ENCODE measurements around the gene RHCG.
A peak's percentile ranks its signal among the peaks of the same experiment; 100 is the strongest.

RHCG gene

GRCh38 chr15:89496155-89497098 is at the start of gene RHCG:
RHCG (minus strand) TSS chr15:89496583; CDS start chr15:89496544, 39 bp downstream.
- peaks cover 22% of the 10 kb centered on the region for H3K27me3 Mint-ChIP-seq
- peaks cover 5% of the 10 kb centered on the region for H3K4me1 Mint-ChIP-seq
- DNase-seq (ENCODE audit: low spot score in 2 of 2) (peak in 1 of 2 donors; percentile 27), ATAC-seq (ENCODE audit: low read depth) (peak; percentile 41)
- H3K9me3 Mint-ChIP-seq, result no peaks in the 10 kb centered on the region
- no peak within 1 kb of the TSS for H3K27ac Mint-ChIP-seq
- H3K4me3 Mint-ChIP-seq, result peak within 1 kb of the TSS; percentile 68
- no peaks in the 10 kb centered on the region for H3K36me3 Mint-ChIP-seq

DNA sequence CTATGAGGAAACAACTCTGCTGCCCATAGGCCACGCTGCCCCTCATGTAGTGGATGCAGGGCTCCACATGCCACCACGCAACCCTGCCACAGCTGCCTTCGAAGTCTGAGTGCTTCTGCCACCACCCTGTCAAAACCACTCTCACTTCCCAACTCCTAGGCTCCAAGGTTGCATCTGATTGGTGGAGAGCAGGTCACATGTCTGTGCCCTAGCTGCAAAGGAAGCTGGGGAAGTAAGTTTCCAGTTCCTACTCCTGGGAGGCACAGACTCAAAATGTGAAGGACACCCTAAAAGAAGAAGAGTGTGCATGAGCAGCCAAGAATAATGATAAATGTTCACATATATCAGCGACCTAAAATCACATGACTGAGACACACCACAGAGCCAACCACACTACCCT is 47.0 kb upstream of the RHCG start:
- Mint-ChIP-seq H3K27ac (no peak overlapping the region), H3K9me3 (peaks cover 3% of the 10 kb centered on the region), H3K27me3 (peaks cover 16% of the 10 kb centered on the region), H3K4me3 (no peak overlapping the region), H3K36me3 (peaks cover 1% of the 10 kb centered on the region), H3K4me1 (no peaks in the 10 kb centered on the region)
- DNase-seq (ENCODE audit: low spot score in 2 of 2) (no peak), ATAC-seq (ENCODE audit: low read depth) (no peak)

GRCh38 chr15:89542369-89542768 is 46.0 kb upstream of the RHCG start:
- Mint-ChIP-seq H3K27ac (no peak overlapping the region), H3K36me3 (peaks cover 1% of the 10 kb centered on the region), H3K4me3 (no peak overlapping the region), H3K27me3 (peaks cover 16% of the 10 kb centered on the region), H3K9me3 (peaks cover 8% of the 10 kb centered on the region), H3K4me1 (no peaks in the 10 kb centered on the region)
- DNase-seq (ENCODE audit: low spot score in 2 of 2) (no peak), ATAC-seq (ENCODE audit: low read depth) (no peak)

DNA sequence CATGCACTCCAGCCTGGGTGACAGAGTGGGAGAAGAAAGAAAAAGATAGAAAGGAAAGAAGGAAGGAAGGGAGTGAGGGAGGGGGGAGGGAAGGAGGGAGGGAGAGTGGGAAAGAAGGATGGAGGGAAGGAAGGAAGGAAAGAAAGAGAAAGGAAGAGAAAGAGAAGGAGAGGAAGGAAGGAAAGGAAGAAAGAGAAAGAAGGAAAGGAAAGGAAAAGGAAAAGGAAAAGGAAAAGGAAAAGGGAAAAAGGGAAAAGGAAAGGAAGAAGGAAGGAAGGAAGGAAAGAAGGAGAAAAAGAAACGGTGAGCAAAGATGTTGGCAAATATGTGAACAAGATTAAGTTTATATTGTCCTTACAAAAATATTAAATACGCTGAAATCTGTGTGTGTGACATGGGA is 42.6 kb upstream of the RHCG start:
- peaks cover 11% of the 10 kb centered on the region for H3K9me3 Mint-ChIP-seq
- peaks cover 5% of the 10 kb centered on the region for H3K36me3 Mint-ChIP-seq
- no peaks in the 10 kb centered on the region for H3K4me1 Mint-ChIP-seq
- H3K27ac Mint-ChIP-seq, result no peak overlapping the region
- DNase-seq (ENCODE audit: low spot score in 2 of 2) (no peak), ATAC-seq (ENCODE audit: low read depth) (no peak)
- H3K27me3 Mint-ChIP-seq, result peaks cover 15% of the 10 kb centered on the region
- H3K4me3 Mint-ChIP-seq, result no peak overlapping the region

- Mint-ChIP-seq H3K36me3 (peaks cover 6% of the 10 kb centered on the region), H3K27me3 (peaks cover 13% of the 10 kb centered on the region), H3K27ac (no peak overlapping the region), H3K4me3 (no peak overlapping the region), H3K4me1 (no peaks in the 10 kb centered on the region), H3K9me3 (peaks cover 16% of the 10 kb centered on the region)
- ATAC-seq (ENCODE audit: low read depth), result no peak
- DNase-seq (ENCODE audit: low spot score in 2 of 2), result no peak
These were observed 37.6 kb upstream of the RHCG start for GRCh38 chr15:89533861-89534544.

- peaks cover 4% of the 10 kb centered on the region for H3K36me3 Mint-ChIP-seq
- no peaks in the 10 kb centered on the region for H3K4me1 Mint-ChIP-seq
- ATAC-seq (ENCODE audit: low read depth) (no peak), DNase-seq (ENCODE audit: low spot score in 2 of 2) (no peak)
- H3K27me3 Mint-ChIP-seq, result peaks cover 10% of the 10 kb centered on the region
- no peak overlapping the region for H3K4me3 Mint-ChIP-seq
- H3K27ac Mint-ChIP-seq, result no peak overlapping the region
- H3K9me3 Mint-ChIP-seq, result peaks cover 8% of the 10 kb centered on the region
These were observed 35.6 kb upstream of the RHCG start for GRCh38 chr15:89531796-89532537.

DNA sequence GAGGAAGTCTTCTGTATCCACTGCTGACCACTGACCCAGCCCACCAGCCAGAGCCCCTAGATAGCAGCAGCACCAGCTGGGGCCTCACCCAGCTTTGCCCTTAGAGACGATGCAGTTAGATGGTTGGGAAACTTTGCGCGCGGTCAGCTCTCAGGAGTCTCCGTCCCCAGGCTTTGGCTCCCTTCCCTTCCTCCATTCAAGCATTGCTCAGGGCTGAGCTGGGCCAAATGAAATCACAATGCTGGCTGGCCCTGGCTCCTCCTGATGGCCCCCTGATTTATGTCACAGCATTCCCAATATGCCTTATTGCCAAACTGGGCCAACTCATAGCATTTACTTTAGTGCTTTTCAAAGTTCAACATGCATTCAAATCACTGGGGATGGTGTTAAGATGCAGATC is 34.6 kb upstream of the RHCG start:
- ATAC-seq (ENCODE audit: low read depth) (no peak), DNase-seq (ENCODE audit: low spot score in 2 of 2) (no peak)
- Mint-ChIP-seq H3K4me3 (no peak overlapping the region), H3K36me3 (peaks cover 4% of the 10 kb centered on the region), H3K27ac (no peak overlapping the region), H3K27me3 (peaks cover 9% of the 10 kb centered on the region), H3K9me3 (peaks cover 8% of the 10 kb centered on the region), H3K4me1 (no peaks in the 10 kb centered on the region)

GRCh38 chr15:89528757-89529352 is 32.5 kb upstream of the RHCG start:
- H3K4me3 Mint-ChIP-seq, result no peak overlapping the region
- peaks cover 6% of the 10 kb centered on the region for H3K27me3 Mint-ChIP-seq
- H3K9me3 Mint-ChIP-seq, result peaks cover 3% of the 10 kb centered on the region
- ATAC-seq (ENCODE audit: low read depth) (no peak), DNase-seq (ENCODE audit: low spot score in 2 of 2) (no peak)
- H3K36me3 Mint-ChIP-seq, result no peaks in the 10 kb centered on the region
- no peaks in the 10 kb centered on the region for H3K4me1 Mint-ChIP-seq
- no peak overlapping the region for H3K27ac Mint-ChIP-seq

DNA sequence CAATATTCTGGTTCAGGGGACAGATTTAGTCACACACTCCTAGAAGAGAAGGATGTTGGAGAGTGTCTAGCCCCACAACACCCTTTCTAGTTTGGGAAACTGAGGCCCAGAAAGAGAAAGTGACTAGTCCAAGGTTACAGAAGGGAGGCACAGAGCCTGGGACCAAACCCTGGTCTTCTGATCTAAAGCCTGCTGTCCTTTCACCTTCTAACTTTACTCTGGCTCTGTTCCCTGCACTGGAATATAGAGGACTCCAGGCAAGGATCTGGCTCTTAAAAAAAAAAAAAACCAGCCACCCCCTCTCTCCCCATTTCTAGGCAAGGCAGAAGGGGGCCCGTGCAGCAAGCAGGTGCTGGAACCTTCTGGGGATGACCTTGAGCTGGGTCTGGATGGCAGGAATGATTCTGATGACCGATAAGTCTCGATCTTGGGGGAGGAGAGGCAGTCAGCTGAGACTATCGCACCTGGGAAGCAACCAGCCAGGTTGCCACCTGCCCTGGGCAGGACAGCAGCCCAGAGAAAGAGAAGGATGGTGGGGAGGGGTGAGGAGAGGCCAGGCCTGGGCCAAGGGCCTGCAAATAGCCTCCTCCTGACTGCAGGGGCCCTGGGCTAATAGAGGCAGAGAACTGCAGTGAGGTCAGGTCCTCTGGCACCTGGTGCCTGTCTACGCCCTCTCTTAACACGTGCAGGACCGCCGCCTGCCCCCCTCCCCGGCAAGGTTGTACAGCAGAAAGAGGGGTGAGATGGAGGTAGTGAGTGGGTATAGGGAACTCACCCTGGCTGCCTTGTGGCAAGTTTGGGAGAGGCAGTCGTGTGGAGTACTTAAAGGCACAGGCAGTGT is 30.4 kb upstream of the RHCG start:
- Mint-ChIP-seq H3K4me3 (no peak overlapping the region), H3K27me3 (no peaks in the 10 kb centered on the region), H3K4me1 (peaks cover 4% of the 10 kb centered on the region), H3K27ac (no peak overlapping the region), H3K36me3 (no peaks in the 10 kb centered on the region), H3K9me3 (no peaks in the 10 kb centered on the region)
- no peak for DNase-seq (ENCODE audit: low spot score in 2 of 2)
- no peak for ATAC-seq (ENCODE audit: low read depth)

GRCh38 chr15:89526181-89526580 is 29.8 kb upstream of the RHCG start:
- Mint-ChIP-seq H3K4me1 (peaks cover 4% of the 10 kb centered on the region), H3K27me3 (no peaks in the 10 kb centered on the region), H3K27ac (no peak overlapping the region), H3K4me3 (no peak overlapping the region), H3K36me3 (no peaks in the 10 kb centered on the region), H3K9me3 (no peaks in the 10 kb centered on the region)
- ATAC-seq (ENCODE audit: low read depth) (no peak), DNase-seq (ENCODE audit: low spot score in 2 of 2) (no peak)

- H3K4me3 Mint-ChIP-seq, result no peak overlapping the region
These were observed 27.8 kb upstream of the RHCG start for GRCh38 chr15:89524184-89524583.

GRCh38 chr15:89523101-89523500 is 26.7 kb upstream of the RHCG start:
- no peaks in the 10 kb centered on the region for H3K36me3 Mint-ChIP-seq
- ATAC-seq (ENCODE audit: low read depth) (no peak), DNase-seq (ENCODE audit: low spot score in 2 of 2) (no peak)
- H3K4me3 Mint-ChIP-seq, result no peak overlapping the region
- no peak overlapping the region for H3K27ac Mint-ChIP-seq
- H3K4me1 Mint-ChIP-seq, result peaks cover 4% of the 10 kb centered on the region
- H3K9me3 Mint-ChIP-seq, result peaks cover 2% of the 10 kb centered on the region
- H3K27me3 Mint-ChIP-seq, result peaks cover 3% of the 10 kb centered on the region

More at GRCh38 chr15:89524184-89524583, 27.8 kb upstream of the RHCG start:
- H3K27me3 Mint-ChIP-seq, result peaks cover 3% of the 10 kb centered on the region
- DNase-seq (ENCODE audit: low spot score in 2 of 2) (no peak), ATAC-seq (ENCODE audit: low read depth) (no peak)
- peaks cover 2% of the 10 kb centered on the region for H3K9me3 Mint-ChIP-seq
- H3K4me1 Mint-ChIP-seq, result peaks cover 4% of the 10 kb centered on the region
- no peak overlapping the region for H3K27ac Mint-ChIP-seq
- H3K36me3 Mint-ChIP-seq, result no peaks in the 10 kb centered on the region

GRCh38 chr15:89521605-89522004 is 25.2 kb upstream of the RHCG start:
- Mint-ChIP-seq H3K27me3 (peaks cover 3% of the 10 kb centered on the region), H3K36me3 (no peaks in the 10 kb centered on the region), H3K9me3 (peaks cover 2% of the 10 kb centered on the region), H3K4me1 (peaks cover 4% of the 10 kb centered on the region), H3K27ac (no peak overlapping the region), H3K4me3 (no peak overlapping the region)
- ATAC-seq (ENCODE audit: low read depth) (no peak), DNase-seq (ENCODE audit: low spot score in 2 of 2) (no peak)
